Chondrocyte (in vitro differentiated cells): ENCODE data around the gene ABCC11. TPM values are rescaled to one million over a fixed set of nuclear protein-coding genes. Genes with fewer than 3 reads are reported as not detected.
A peak's percentile ranks its signal among the peaks of the same experiment; 100 is the strongest.

Experiments
- DNase-seq: peaks from one replicate; pipeline ENCODE4 v3.0.0; 2021; ENCODE audit warnings: mixed read lengths, low spot score
- H3K27ac Mint-ChIP-seq: one replicate; pipeline ENCODE4 v1.8.0; 2021; ENCODE audit warnings: mild to moderate bottlenecking, moderate library complexity, mixed read lengths; ENCODE audit not compliant: unreplicated experiment
- H3K27me3 Mint-ChIP-seq: 2 replicates; pipeline ENCODE4 v1.8.0; 2021; ENCODE audit warnings: low read depth, mixed read lengths
- H3K36me3 Mint-ChIP-seq: 2 replicates; pipeline ENCODE4 v1.8.0; 2021; ENCODE audit warnings: low read depth, mixed read lengths
- H3K4me1 Mint-ChIP-seq: 2 replicates; pipeline ENCODE4 v1.8.0; 2021; ENCODE audit warnings: low read depth, mild to moderate bottlenecking, mixed read lengths
- H3K4me3 Mint-ChIP-seq: one replicate; pipeline ENCODE4 v1.8.0; 2021; ENCODE audit warnings: mild to moderate bottlenecking, moderate library complexity, mixed read lengths; ENCODE audit not compliant: unreplicated experiment
- H3K9me3 Mint-ChIP-seq: 2 replicates; pipeline ENCODE4 v1.8.0; 2021; ENCODE audit warnings: low read depth, mixed read lengths
- long read RNA-seq: library from polyadenylated mRNA; stranded (forward); transcript quantifications from one replicate; pipeline ENCODE4 v2.0.0, GENCODE V29; 2021
- total RNA-seq: library from RNA; stranded (reverse); gene quantifications from 3 replicates; pipeline ENCODE4 v1.2.1, GENCODE V29; 2021
- TF ChIP-seq, protein P1 (sequence below): fragments of 200-600 bp; sonication (generic); IDR thresholded peaks from 2 replicates; pipeline ENCODE4 v1.5.0; 2021; ENCODE audit warnings: antibody characterized with exemption, mild to moderate bottlenecking, moderate library complexity

The ABCC11 gene
- 0.32 to 0.44 TPM in 2 of 3 replicates, not detected in the other for total RNA-seq
- long read RNA-seq: 0 reads

- Mint-ChIP-seq H3K4me3 (no peak within 1 kb of the TSS), H3K27me3 (no peaks in the 10 kb centered on the region), H3K9me3 (no peaks in the 10 kb centered on the region), H3K4me1 (peaks cover 32% of the 10 kb centered on the region), H3K36me3 (no peaks in the 10 kb centered on the region), H3K27ac (no peak within 1 kb of the TSS)
- DNase-seq: no peak
- TF ChIP-seq, protein P1, sequence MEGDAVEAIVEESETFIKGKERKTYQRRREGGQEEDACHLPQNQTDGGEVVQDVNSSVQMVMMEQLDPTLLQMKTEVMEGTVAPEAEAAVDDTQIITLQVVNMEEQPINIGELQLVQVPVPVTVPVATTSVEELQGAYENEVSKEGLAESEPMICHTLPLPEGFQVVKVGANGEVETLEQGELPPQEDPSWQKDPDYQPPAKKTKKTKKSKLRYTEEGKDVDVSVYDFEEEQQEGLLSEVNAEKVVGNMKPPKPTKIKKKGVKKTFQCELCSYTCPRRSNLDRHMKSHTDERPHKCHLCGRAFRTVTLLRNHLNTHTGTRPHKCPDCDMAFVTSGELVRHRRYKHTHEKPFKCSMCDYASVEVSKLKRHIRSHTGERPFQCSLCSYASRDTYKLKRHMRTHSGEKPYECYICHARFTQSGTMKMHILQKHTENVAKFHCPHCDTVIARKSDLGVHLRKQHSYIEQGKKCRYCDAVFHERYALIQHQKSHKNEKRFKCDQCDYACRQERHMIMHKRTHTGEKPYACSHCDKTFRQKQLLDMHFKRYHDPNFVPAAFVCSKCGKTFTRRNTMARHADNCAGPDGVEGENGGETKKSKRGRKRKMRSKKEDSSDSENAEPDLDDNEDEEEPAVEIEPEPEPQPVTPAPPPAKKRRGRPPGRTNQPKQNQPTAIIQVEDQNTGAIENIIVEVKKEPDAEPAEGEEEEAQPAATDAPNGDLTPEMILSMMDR: no peak
These were observed at the start of gene ABCC11 for GRCh38 chr16:48247311-48247710. ABCC11 (minus strand) TSS chr16:48247539; CDS start chr16:48231921, 15,618 bp downstream.

GRCh38 chr16:48295488-48296281 is 48.3 kb upstream of the ABCC11 start:
- H3K4me1 Mint-ChIP-seq: peaks cover 55% of the 10 kb centered on the region
- peak overlapping the region; percentile 38 for H3K27ac Mint-ChIP-seq
- no peaks in the 10 kb centered on the region for H3K9me3 Mint-ChIP-seq
- no peak for DNase-seq
- H3K36me3 Mint-ChIP-seq: peaks cover 23% of the 10 kb centered on the region
- no peaks in the 10 kb centered on the region for H3K27me3 Mint-ChIP-seq
- TF ChIP-seq, protein P1: no peak
- H3K4me3 Mint-ChIP-seq: no peak overlapping the region

DNA sequence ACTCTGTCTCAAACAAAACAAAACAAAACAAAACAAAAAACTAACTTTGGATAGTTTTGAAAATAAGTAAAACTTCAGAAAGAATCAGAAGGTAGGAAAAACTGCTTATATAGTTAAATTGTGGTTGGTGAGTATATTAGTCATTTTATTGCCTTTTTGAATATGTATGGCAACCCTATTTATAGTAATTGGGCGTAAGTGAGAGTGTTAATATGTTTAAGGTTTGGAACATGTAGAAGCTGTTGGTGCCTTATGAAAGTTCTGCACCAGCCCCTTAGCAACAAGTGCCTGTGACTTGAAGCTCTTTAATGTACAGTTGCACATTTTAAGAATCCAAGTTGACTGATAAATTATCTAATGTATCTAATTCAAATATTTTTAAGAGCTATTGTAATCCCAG is 47.4 kb upstream of the ABCC11 start:
- Mint-ChIP-seq H3K9me3 (no peaks in the 10 kb centered on the region), H3K4me3 (no peak overlapping the region), H3K36me3 (peaks cover 23% of the 10 kb centered on the region), H3K27ac (no peak overlapping the region), H3K27me3 (no peaks in the 10 kb centered on the region), H3K4me1 (peaks cover 46% of the 10 kb centered on the region)
- TF ChIP-seq, protein P1: no peak
- no peak for DNase-seq

- Mint-ChIP-seq H3K4me3 (no peak overlapping the region), H3K36me3 (peaks cover 23% of the 10 kb centered on the region), H3K27me3 (no peaks in the 10 kb centered on the region), H3K27ac (no peak overlapping the region), H3K4me1 (peaks cover 45% of the 10 kb centered on the region), H3K9me3 (peaks cover under 1% of the 10 kb centered on the region)
- TF ChIP-seq, protein P1: no peak
- no peak for DNase-seq
These were observed 45.1 kb upstream of the ABCC11 start for GRCh38 chr16:48292452-48292851.

DNA sequence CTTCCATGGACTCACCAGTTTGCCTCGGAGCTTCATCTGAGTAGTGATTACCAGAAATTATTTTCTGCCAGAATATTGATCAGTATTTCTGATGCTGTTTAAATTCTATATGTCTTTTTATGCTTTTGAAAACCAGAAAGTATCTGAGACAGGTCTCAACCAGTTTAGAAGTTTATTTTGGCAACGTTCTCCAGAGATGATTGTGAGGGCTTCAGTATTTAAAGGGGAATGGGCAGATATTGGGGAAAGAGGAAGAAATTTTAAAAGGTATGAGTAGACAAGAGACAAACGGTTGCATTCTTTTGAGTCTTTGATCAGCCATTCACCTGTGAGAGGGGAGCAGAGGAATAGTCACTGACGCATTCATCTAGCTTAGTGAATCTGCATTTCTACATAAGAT is 44.4 kb upstream of the ABCC11 start:
- TF ChIP-seq, protein P1: no peak
- Mint-ChIP-seq H3K27me3 (no peaks in the 10 kb centered on the region), H3K9me3 (peaks cover 8% of the 10 kb centered on the region), H3K36me3 (peaks cover 25% of the 10 kb centered on the region), H3K4me1 (peaks cover 51% of the 10 kb centered on the region), H3K27ac (peak overlapping the region; percentile 33), H3K4me3 (no peak overlapping the region)
- DNase-seq: no peak
